ENCODE results near the gene APOC4.

GRCh38 chr19:44930088-44930487 is 11.9 kb upstream of the APOC4 start:
- no peak for TF ChIP-seq CTCF (IDR thresholded peaks at IDR 0.05)
- TF ChIP-seq EZH2 (IDR thresholded peaks at IDR 0.05; ENCODE audit: borderline replicate concordance, insufficient read depth, low read depth, low read length, poor library complexity, severe bottlenecking), result no peak

Measured in B cell (primary cell).